GM19455 (cell line): ENCODE results near the gene MDN1.

ENCODE experiments used
- ATAC-seq: cut with Tn5 transposase; IDR thresholded peaks from one replicate; pipeline ENCODE4 v1.9.1; 2021; ENCODE audit not compliant: unreplicated experiment

Gene MDN1

GRCh38 chr6:89694428-89694827 lies 125.2 kb downstream of the MDN1 start:
- no peak for ATAC-seq

- no peak for ATAC-seq
These were observed 126.4 kb downstream of the MDN1 start for GRCh38 chr6:89693207-89693606.

- no peak for ATAC-seq
These were observed 127.3 kb downstream of the MDN1 start for GRCh38 chr6:89692256-89692655.

- ATAC-seq, result no peak
These were observed 128.7 kb downstream of the MDN1 start for GRCh38 chr6:89690944-89691324.

GRCh38 chr6:89689732-89690131 lies 129.9 kb downstream of the MDN1 start:
- no peak for ATAC-seq

- no peak for ATAC-seq
These were observed 131.3 kb downstream of the MDN1 start for GRCh38 chr6:89688328-89688727.

GRCh38 chr6:89685311-89685710 lies 134.3 kb downstream of the MDN1 start:
- no peak for ATAC-seq

GRCh38 chr6:89682991-89683390 lies 136.6 kb downstream of the MDN1 start:
- ATAC-seq, result no peak

GRCh38 chr6:89681983-89682564 lies 137.5 kb downstream of the MDN1 start:
- ATAC-seq, result no peak

GRCh38 chr6:89680551-89680950 lies 139.0 kb downstream of the MDN1 start:
- ATAC-seq, result no peak

GRCh38 chr6:89680150-89680549 lies 139.4 kb downstream of the MDN1 start:
- ATAC-seq, result no peak

- ATAC-seq, result no peak
These were observed 140.1 kb downstream of the MDN1 start for GRCh38 chr6:89679215-89680120.

GRCh38 chr6:89678531-89678930 lies 141.1 kb downstream of the MDN1 start:
- no peak for ATAC-seq

- ATAC-seq, result no peak
These were observed 143.4 kb downstream of the MDN1 start for GRCh38 chr6:89675949-89676748.

GRCh38 chr6:89670935-89671565 lies 148.5 kb downstream of the MDN1 start:
- ATAC-seq, result no peak

- no peak for ATAC-seq
These were observed 150.6 kb downstream of the MDN1 start for GRCh38 chr6:89669002-89669401.

- no peak for ATAC-seq
These were observed 151.6 kb downstream of the MDN1 start for GRCh38 chr6:89667872-89668556.

GRCh38 chr6:89662659-89663223 lies 156.9 kb downstream of the MDN1 start:
- ATAC-seq, result no peak

GRCh38 chr6:89661559-89661958 lies 158.0 kb downstream of the MDN1 start:
- no peak for ATAC-seq

GRCh38 chr6:89660981-89661380 lies 158.6 kb downstream of the MDN1 start:
- ATAC-seq, result no peak
